Activated T-cell treated with anti-CD3 and anti-CD28 coated beads, Interleukin-2, amount 50 U/mL, for 48 hours (primary cell): Measurements from ENCODE around the gene PEAK1.

Experiments used
- DNase-seq, 2 experiments: peaks; one replicate each; pipeline ENCODE4 v3.0.0-alpha.2; 2020

PEAK1 gene

DNA sequence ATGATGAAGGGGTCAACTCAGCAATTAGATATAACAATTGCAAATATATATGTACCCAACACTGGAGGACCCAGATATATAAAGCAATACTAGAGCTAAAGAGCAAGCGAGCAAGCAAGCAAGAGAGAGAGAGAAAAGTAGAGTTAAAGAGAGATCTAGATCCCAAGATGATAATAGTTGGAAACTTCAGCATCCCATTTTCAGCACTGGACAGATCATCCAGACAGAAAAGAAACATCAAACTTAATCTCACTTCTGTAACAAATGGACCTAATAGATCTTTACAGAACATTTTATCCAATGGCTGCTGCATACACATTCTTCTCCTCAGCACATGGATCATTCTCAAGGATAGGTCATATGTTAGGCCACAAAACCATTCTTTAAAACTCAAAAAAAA, 23.2 kb downstream of the PEAK1 start:
- DNase-seq, result no peak

- no peak for DNase-seq
Observed at GRCh38 chr15:77395013-77395774, 24.7 kb downstream of the PEAK1 start.

DNA sequence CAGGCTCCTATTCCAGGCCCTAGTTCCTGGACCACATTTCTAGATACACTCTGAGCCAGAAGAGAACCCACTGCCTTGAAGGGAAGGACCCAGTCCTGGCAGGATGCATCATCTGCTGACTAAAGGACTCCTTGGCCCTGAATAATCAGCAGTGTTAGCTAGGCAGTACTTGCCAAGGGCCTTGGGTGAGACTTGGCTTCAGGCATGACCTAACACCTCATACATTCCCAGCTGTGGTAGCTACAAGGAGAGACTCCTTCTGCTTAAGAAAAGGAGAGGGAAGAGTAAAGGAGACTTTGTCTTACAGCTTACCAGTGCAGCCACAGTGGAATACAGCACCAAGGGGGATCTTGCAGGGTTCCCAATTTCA, 26.4 kb downstream of the PEAK1 start:
- DNase-seq, result no peak

GRCh38 chr15:77392762-77393470, 27.0 kb downstream of the PEAK1 start:
- DNase-seq, result no peak

- no peak for DNase-seq
Observed at GRCh38 chr15:77391372-77391951, 28.4 kb downstream of the PEAK1 start.

GRCh38 chr15:77387365-77388105, 32.4 kb downstream of the PEAK1 start:
- no peak for DNase-seq

DNA sequence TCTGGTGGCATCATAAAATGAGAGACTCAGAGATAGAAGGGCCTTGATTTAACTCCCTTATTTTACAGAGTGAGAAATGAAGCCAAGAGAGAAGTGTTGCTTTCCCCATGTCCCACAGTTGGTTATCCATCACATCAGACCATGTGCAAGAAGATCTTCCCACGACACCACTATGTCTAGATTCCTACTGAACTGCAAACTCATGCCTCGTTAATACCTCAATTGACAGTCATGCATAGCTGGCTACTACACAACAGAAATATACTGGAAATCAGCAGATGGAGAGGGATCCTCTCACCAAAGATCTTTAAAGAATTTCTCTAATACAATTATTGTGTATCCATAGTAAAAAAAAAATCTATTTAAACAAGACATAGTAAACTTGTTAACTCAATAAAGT, 33.3 kb downstream of the PEAK1 start:
- no peak for DNase-seq

DNA sequence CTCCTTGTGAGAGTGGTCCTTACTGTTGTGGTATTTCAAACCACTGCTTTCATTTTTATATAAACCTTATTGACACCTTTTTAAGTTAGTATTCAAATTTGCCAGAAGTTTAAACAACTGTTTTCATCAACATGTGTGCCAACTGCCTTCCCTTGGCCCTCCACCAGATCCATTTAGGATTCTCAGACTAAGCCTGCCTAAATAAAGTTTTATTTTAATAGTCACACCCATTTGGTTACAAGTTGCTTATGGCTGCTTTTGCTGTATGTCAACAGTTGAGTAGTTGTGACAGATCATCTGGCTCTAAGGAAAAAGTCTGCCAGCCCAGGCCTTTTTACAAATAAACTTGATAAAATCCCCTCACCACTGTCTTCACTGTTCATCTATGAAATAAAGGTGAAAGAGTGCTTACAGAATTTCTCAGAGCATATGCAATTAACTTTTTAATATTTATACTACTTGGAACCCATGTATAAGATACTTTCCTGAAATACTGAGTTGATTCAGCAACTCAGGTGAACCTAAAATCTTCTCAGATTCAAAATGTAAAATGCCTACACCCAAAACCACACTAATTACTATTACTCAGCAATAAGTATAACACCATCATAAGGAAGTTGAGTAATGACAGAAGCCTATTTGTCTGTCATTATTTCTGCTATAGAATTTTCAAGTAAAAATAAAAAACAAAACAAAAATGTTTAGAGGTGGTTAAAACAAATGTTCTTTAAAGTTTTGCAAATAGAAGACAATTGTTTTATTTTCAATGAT, 35.1 kb downstream of the PEAK1 start:
- DNase-seq, result no peak

DNA sequence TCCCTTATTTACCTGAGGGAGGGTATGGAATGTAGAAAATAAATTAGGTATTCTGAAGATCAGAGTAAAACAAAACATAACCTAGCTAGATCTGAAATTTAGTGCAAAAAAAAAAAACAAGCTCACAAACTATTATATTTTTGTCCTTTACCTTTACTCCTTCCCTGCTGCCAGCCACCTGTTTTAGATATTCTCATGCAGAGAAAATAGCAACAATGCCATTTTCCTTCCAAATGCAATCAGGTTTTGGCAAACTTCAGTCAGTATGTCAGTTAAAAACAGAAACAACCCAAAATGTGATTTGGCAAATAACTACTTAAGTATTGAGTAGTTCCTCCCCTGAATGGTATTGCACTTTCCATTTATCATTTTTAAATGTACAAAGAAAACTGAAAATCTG, 35.8 kb downstream of the PEAK1 start:
- DNase-seq, result no peak

- no peak for DNase-seq
Observed at GRCh38 chr15:77380033-77380432, 39.9 kb downstream of the PEAK1 start.

DNA sequence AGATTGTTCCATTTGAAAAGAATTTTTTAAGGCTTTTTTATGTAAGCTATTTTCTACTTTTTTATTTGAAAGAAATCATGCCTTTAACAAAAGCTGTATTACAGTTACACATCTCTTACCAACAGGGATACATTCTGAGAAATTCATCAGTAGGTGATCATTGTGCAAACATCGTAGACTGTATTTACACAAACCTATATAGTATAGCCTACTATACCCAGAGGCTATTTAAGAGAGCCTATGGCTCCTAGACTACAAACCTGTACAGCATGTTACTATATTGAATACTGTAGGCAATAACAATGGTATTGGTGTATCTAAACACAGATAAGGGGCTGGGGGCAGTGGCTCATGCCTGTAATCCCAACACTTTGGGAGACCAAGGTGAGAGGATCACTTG, 43.1 kb downstream of the PEAK1 start:
- DNase-seq, result no peak

DNA sequence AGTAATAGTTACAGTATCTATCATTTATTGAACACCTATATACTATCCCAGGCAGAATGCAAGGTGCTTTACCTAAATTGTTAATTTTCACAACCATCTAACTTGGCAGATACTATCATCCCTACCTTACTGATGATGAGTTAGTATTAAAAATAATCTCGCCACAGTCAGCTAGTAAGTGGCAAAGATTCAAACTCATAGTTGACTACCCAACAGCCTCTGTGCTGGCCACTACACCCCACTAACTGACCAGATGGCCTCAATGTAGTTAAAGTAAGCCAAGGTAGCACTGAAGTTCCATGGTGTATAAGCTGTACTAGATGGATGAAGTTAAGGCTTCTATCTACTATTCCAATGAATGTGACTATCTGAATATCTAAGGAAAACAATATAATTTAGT, 44.8 kb downstream of the PEAK1 start:
- DNase-seq, result no peak

DNA sequence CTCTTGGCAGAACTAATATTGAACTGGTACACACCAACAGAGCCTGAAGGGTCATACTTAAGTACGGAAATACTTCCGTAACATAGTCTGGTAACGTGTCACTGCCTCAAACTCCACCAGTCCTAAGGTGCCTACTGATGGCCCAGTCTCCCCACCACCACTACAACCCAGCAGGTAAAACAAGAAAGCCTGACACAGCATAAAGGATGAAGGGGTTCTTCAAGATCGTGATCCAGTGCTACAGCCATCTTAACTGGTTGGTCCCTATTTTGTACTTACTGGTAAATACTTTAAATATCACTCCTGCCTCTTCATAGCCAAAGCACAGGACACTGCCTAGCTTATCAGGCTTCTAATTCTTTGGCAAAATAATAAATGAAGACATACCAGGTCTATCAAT, 46.5 kb downstream of the PEAK1 start:
- no peak for DNase-seq

GRCh38 chr15:77371850-77372563, 47.9 kb downstream of the PEAK1 start:
- no peak for DNase-seq

DNA sequence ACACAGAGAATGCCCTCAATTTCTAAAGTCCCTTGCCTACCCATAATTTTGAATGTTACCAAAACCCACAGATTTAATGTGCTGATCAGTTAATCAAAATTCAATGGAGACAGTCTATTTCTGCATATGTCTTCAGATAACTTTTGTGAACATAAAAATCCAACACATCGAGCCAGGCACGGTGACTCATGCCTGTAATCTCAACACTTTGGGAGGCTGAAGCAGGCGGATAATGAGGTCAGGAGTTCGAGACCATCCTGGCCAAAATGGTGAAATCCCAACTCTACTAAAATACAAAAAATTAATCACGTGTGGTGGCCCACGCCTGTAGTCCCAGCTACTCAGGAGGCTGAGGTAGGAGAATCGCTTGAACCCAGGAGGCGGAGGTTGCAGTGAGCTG, 49.3 kb downstream of the PEAK1 start:
- DNase-seq, result no peak

DNA sequence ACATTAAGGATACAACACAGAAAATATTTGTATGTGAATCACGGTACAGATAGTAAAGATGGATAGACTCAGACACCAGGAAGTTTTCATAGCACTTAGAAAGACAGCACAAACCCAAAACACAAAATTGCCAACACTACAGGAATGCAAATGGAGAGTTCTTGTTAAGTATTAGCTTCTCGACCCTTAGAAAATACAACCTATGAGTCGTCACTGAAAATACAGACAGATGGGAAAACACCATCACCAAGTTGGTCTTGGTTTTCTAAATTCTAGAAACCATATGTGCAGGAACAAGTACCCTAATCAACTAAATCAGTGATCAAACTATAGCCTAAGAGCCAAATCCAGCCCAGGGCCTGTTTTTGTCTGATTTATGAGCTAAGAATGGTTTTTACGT, 50.7 kb downstream of the PEAK1 start:
- DNase-seq, result no peak

- no peak for DNase-seq
Observed at GRCh38 chr15:77367631-77368030, 52.3 kb downstream of the PEAK1 start.

DNA sequence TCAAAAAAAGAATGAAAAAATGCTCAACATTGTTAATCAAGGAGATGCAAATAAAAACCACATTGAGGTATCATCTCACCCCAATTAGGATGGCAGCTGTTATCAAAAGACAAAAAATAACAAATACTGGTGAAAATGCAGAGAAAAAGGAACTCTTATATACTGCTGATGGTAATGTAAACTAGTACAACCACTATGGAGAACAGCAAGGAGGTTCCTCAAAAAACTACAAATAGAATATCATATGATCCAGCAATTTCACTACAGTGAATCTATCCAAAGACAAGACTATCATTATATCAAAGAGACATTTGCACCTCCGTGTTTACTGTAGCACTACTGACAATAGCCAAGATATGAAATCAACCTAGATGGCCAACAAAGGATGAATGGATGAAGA, 58.4 kb downstream of the PEAK1 start:
- DNase-seq, result no peak

- no peak for DNase-seq
Observed at GRCh38 chr15:77358545-77359240, 61.2 kb downstream of the PEAK1 start.

DNA sequence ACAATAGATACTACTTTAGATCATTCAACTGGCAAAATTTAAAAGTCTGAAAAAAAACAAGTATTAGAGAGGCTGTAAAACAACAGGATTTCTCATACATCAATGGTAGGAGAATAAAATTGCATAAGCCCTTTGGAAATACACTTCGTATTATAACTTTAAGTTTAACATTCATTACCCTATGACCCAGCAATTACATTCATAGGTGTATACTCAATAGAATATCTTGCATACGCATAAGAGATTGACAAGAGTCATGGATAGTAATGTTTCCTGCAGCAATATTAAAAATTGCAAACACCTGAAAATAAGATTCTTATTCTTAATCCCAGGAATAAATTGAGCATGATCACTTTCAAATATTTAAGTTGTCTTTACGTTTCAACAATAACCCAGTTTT, 63.6 kb downstream of the PEAK1 start:
- DNase-seq, result no peak

DNA sequence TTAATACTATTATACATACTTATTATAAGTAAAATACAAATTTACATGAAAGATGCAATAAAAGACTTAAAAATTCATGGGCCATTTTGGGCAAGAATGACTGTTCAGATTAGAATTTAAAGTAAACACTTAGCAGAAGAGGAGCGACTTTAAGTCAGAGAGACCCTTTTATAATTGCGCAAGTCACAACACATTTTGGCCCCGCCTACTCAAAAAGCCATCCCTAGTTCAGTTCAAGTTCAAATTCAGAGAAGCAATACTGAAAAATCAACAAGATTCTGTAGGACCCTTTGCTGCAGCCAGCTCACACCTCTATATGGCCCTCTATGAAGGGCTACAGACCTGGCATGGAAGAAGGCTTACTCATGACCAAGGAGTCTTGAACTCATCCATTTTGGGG, 64.6 kb downstream of the PEAK1 start:
- no peak for DNase-seq

GRCh38 chr15:77354063-77354462, 65.8 kb downstream of the PEAK1 start:
- no peak for DNase-seq
